ENCODE results near the gene TGFA.

Gene TGFA

GRCh38 chr2:70554338-70554892 lies 789 bp upstream of the TGFA start:
- H3K9me3 ChIP-seq (replicated peaks in 1 of 2; ENCODE audit: control insufficient read depth in 2 of 2, insufficient read depth in 1 of 2, low read depth in 1 of 2, low read length in 2 of 2): no peaks in the 10 kb centered on the region
- peak overlapping the region; percentile 30 to 79 for H3K4me3 ChIP-seq (ENCODE audit: low read length in 2 of 2)
- WGBS, 2 donors (ENCODE audit: extremely low coverage in 2 of 2, insufficient read length in 2 of 2, insufficient replicate concordance in 1 of 2): no CpG with 5 or more reads among the region's 18 CpGs
- H2AK5ac ChIP-seq (ENCODE audit: low read depth, low read length): no peak overlapping the region
- peaks cover 10 to 65% (median 30%) of the 10 kb centered on the region in 3 experiments for H3K27me3 ChIP-seq (ENCODE audit: control insufficient read depth in 3 of 3, insufficient read depth in 3 of 3, low read depth in 1 of 3, low read length in 3 of 3)
- H2BK15ac ChIP-seq (ENCODE audit: low read length): no peak overlapping the region
- no peak overlapping the region for H2BK5ac ChIP-seq (ENCODE audit: low read length)
- H3K23ac ChIP-seq (ENCODE audit: low read depth, low read length, poor library complexity): no peak overlapping the region
- no peak overlapping the region for H3K18ac ChIP-seq (ENCODE audit: low read length)
- DNase-seq (ENCODE audit: low spot score): no peak
- H3K4me2 ChIP-seq (ENCODE audit: insufficient read depth, low read length, poor library complexity, severe bottlenecking): peak overlapping the region; percentile 67
- H3K36me3 ChIP-seq (replicated peaks in 1 of 2; ENCODE audit: control insufficient read depth in 2 of 2, insufficient read depth in 2 of 2, low read length in 2 of 2): no peaks in the 10 kb centered on the region
- no peak overlapping the region for H3K9ac ChIP-seq (ENCODE audit: low read depth, low read length, poor library complexity)
- no peak overlapping the region for H2BK12ac ChIP-seq (ENCODE audit: low read length)
- no peak overlapping the region for H3K14ac ChIP-seq (ENCODE audit: low read length)
- H3K79me1 ChIP-seq (ENCODE audit: low read depth, low read length): no peaks in the 10 kb centered on the region
- H2AFZ ChIP-seq (ENCODE audit: low read length): peak overlapping the region; percentile 93
- H3K4ac ChIP-seq (ENCODE audit: low read length): no peak overlapping the region
- H4K91ac ChIP-seq (ENCODE audit: low read depth, low read length, poor library complexity): no peak overlapping the region
- H3K27ac ChIP-seq (replicated peaks; ENCODE audit: low read length): no peak overlapping the region
- H3K4me1 ChIP-seq (ENCODE audit: control insufficient read depth in 2 of 2, insufficient read depth in 1 of 2, low read depth in 1 of 2, low read length in 2 of 2): peaks cover 0 to 12% of the 10 kb centered on the region in 2 donors
- no peak overlapping the region for H4K8ac ChIP-seq (ENCODE audit: low read depth, low read length)
- H2BK120ac ChIP-seq (ENCODE audit: low read depth, low read length): no peak overlapping the region

GRCh38 chr2:70553334-70553583 lies 367 bp downstream of the TGFA start:
- no peak overlapping the region for H3K27ac ChIP-seq (replicated peaks; ENCODE audit: low read length)
- H3K4ac ChIP-seq (ENCODE audit: low read length): no peak overlapping the region
- H3K4me2 ChIP-seq (ENCODE audit: insufficient read depth, low read length, poor library complexity, severe bottlenecking): peak overlapping the region; percentile 67
- H3K27me3 ChIP-seq (ENCODE audit: control insufficient read depth in 3 of 3, insufficient read depth in 3 of 3, low read depth in 1 of 3, low read length in 3 of 3): peaks cover 10 to 71% (median 30%) of the 10 kb centered on the region in 3 experiments
- H2BK120ac ChIP-seq (ENCODE audit: low read depth, low read length): no peak overlapping the region
- no peak overlapping the region for H2BK5ac ChIP-seq (ENCODE audit: low read length)
- peak overlapping the region; percentile 42 for H3K18ac ChIP-seq (ENCODE audit: low read length)
- H3K79me1 ChIP-seq (ENCODE audit: low read depth, low read length): no peaks in the 10 kb centered on the region
- H4K8ac ChIP-seq (ENCODE audit: low read depth, low read length): no peak overlapping the region
- no peak overlapping the region for H3K23ac ChIP-seq (ENCODE audit: low read depth, low read length, poor library complexity)
- DNase-seq (ENCODE audit: low spot score): no peak
- H2AK5ac ChIP-seq (ENCODE audit: low read depth, low read length): no peak overlapping the region
- no peak overlapping the region for H4K91ac ChIP-seq (ENCODE audit: low read depth, low read length, poor library complexity)
- no peak overlapping the region for H2BK15ac ChIP-seq (ENCODE audit: low read length)
- peak overlapping the region; percentile 44 to 79 for H3K4me3 ChIP-seq (ENCODE audit: low read length in 2 of 2)
- H3K14ac ChIP-seq (ENCODE audit: low read length): no peak overlapping the region
- peaks cover 0 to 12% of the 10 kb centered on the region in 2 donors for H3K4me1 ChIP-seq (ENCODE audit: control insufficient read depth in 2 of 2, insufficient read depth in 1 of 2, low read depth in 1 of 2, low read length in 2 of 2)
- WGBS, 2 donors (ENCODE audit: extremely low coverage in 2 of 2, insufficient read length in 2 of 2, insufficient replicate concordance in 1 of 2): no CpG with 5 or more reads among the region's 18 CpGs
- no peak overlapping the region for H3K9ac ChIP-seq (ENCODE audit: low read depth, low read length, poor library complexity)
- H2AFZ ChIP-seq (ENCODE audit: low read length): peak overlapping the region; percentile 93
- H2BK12ac ChIP-seq (ENCODE audit: low read length): no peak overlapping the region
- H3K36me3 ChIP-seq (replicated peaks in 1 of 2; ENCODE audit: control insufficient read depth in 2 of 2, insufficient read depth in 2 of 2, low read length in 2 of 2): no peaks in the 10 kb centered on the region
- no peaks in the 10 kb centered on the region for H3K9me3 ChIP-seq (replicated peaks in 1 of 2; ENCODE audit: control insufficient read depth in 2 of 2, insufficient read depth in 1 of 2, low read depth in 1 of 2, low read length in 2 of 2)

- H3K27ac ChIP-seq (replicated peaks; ENCODE audit: low read length): no peak overlapping the region
- peak overlapping the region; percentile 42 for H3K18ac ChIP-seq (ENCODE audit: low read length)
- no peak overlapping the region for H3K4ac ChIP-seq (ENCODE audit: low read length)
- no peaks in the 10 kb centered on the region for H3K36me3 ChIP-seq (replicated peaks in 1 of 2; ENCODE audit: control insufficient read depth in 2 of 2, insufficient read depth in 2 of 2, low read length in 2 of 2)
- no peak overlapping the region for H2BK12ac ChIP-seq (ENCODE audit: low read length)
- no peaks in the 10 kb centered on the region for H3K79me1 ChIP-seq (ENCODE audit: low read depth, low read length)
- no CpG with 5 or more reads among the region's 45 CpGs for WGBS, 2 donors (ENCODE audit: extremely low coverage in 2 of 2, insufficient read length in 2 of 2, insufficient replicate concordance in 1 of 2)
- H2BK15ac ChIP-seq (ENCODE audit: low read length): no peak overlapping the region
- H3K9me3 ChIP-seq (replicated peaks in 1 of 2; ENCODE audit: control insufficient read depth in 2 of 2, insufficient read depth in 1 of 2, low read depth in 1 of 2, low read length in 2 of 2): no peaks in the 10 kb centered on the region
- no peak overlapping the region for H4K8ac ChIP-seq (ENCODE audit: low read depth, low read length)
- H3K14ac ChIP-seq (ENCODE audit: low read length): no peak overlapping the region
- H2BK120ac ChIP-seq (ENCODE audit: low read depth, low read length): no peak overlapping the region
- H2AK5ac ChIP-seq (ENCODE audit: low read depth, low read length): no peak overlapping the region
- H3K9ac ChIP-seq (ENCODE audit: low read depth, low read length, poor library complexity): no peak overlapping the region
- H3K4me2 ChIP-seq (ENCODE audit: insufficient read depth, low read length, poor library complexity, severe bottlenecking): peak overlapping the region; percentile 67
- peaks cover 0 to 12% of the 10 kb centered on the region in 2 donors for H3K4me1 ChIP-seq (ENCODE audit: control insufficient read depth in 2 of 2, insufficient read depth in 1 of 2, low read depth in 1 of 2, low read length in 2 of 2)
- H3K27me3 ChIP-seq (ENCODE audit: control insufficient read depth in 3 of 3, insufficient read depth in 3 of 3, low read depth in 1 of 3, low read length in 3 of 3): peaks cover 10 to 70% (median 30%) of the 10 kb centered on the region in 3 experiments
- peak overlapping the region in 1 of 2 donors; percentile 79 for H3K4me3 ChIP-seq (ENCODE audit: low read length in 2 of 2)
- H2AFZ ChIP-seq (ENCODE audit: low read length): peak overlapping the region; percentile 93
- H2BK5ac ChIP-seq (ENCODE audit: low read length): no peak overlapping the region
- H3K23ac ChIP-seq (ENCODE audit: low read depth, low read length, poor library complexity): no peak overlapping the region
- no peak overlapping the region for H4K91ac ChIP-seq (ENCODE audit: low read depth, low read length, poor library complexity)
- DNase-seq (ENCODE audit: low spot score): peak; percentile 23
Measured at GRCh38 chr2:70552501-70553333, 909 bp downstream of the TGFA start.

GRCh38 chr2:70551167-70551566 lies 2.5 kb downstream of the TGFA start:
- Histone ChIP-seq H3K4me1 (ENCODE audit: control insufficient read depth in 2 of 2, insufficient read depth in 1 of 2, low read depth in 1 of 2, low read length in 2 of 2) (peaks cover 0 to 8% of the 10 kb centered on the region in 2 donors), H2AK5ac (ENCODE audit: low read depth, low read length) (no peak overlapping the region), H3K4ac (ENCODE audit: low read length) (no peak overlapping the region), H3K23ac (ENCODE audit: low read depth, low read length, poor library complexity) (no peak overlapping the region), H3K9ac (ENCODE audit: low read depth, low read length, poor library complexity) (no peak overlapping the region), H2BK120ac (ENCODE audit: low read depth, low read length) (no peak overlapping the region), H3K14ac (ENCODE audit: low read length) (no peak overlapping the region), H2BK15ac (ENCODE audit: low read length) (no peak overlapping the region), H3K36me3 (replicated peaks in 1 of 2; ENCODE audit: control insufficient read depth in 2 of 2, insufficient read depth in 2 of 2, low read length in 2 of 2) (no peaks in the 10 kb centered on the region), H4K91ac (ENCODE audit: low read depth, low read length, poor library complexity) (no peak overlapping the region), H2BK12ac (ENCODE audit: low read length) (no peak overlapping the region), H3K4me3 (ENCODE audit: low read length in 2 of 2) (no peak overlapping the region), H4K8ac (ENCODE audit: low read depth, low read length) (no peak overlapping the region), H3K27me3 (ENCODE audit: control insufficient read depth in 3 of 3, insufficient read depth in 3 of 3, low read depth in 1 of 3, low read length in 3 of 3) (peaks cover 10 to 62% (median 30%) of the 10 kb centered on the region in 3 experiments), H3K79me1 (ENCODE audit: low read depth, low read length) (no peaks in the 10 kb centered on the region), H3K9me3 (replicated peaks in 1 of 2; ENCODE audit: control insufficient read depth in 2 of 2, insufficient read depth in 1 of 2, low read depth in 1 of 2, low read length in 2 of 2) (no peaks in the 10 kb centered on the region), H2AFZ (ENCODE audit: low read length) (no peak overlapping the region), H2BK5ac (ENCODE audit: low read length) (no peak overlapping the region), H3K27ac (replicated peaks; ENCODE audit: low read length) (no peak overlapping the region), H3K4me2 (ENCODE audit: insufficient read depth, low read length, poor library complexity, severe bottlenecking) (no peak overlapping the region), H3K18ac (ENCODE audit: low read length) (no peak overlapping the region)
- no CpG with 5 or more reads among the region's 7 CpGs for whole genome bisulfite sequencing, 2 donors (ENCODE audit: extremely low coverage in 2 of 2, insufficient read length in 2 of 2, insufficient replicate concordance in 1 of 2)
- DNase-seq (ENCODE audit: low spot score): no peak
